ENCODE measurements around the gene NOTCH1. TPM values are rescaled to one million over a fixed set of nuclear protein-coding genes. Genes with fewer than 3 reads are reported as not detected.
"Not testable (repeated sequence)": the region's sequence is repeated elsewhere in the genome, so short reads cannot be mapped to it uniquely, and the experiment has no call there.

The NOTCH1 gene
- total and polyA plus RNA-seq, 12 donors = 0.81 to 31.5 (median 24.0) TPM

DNA sequence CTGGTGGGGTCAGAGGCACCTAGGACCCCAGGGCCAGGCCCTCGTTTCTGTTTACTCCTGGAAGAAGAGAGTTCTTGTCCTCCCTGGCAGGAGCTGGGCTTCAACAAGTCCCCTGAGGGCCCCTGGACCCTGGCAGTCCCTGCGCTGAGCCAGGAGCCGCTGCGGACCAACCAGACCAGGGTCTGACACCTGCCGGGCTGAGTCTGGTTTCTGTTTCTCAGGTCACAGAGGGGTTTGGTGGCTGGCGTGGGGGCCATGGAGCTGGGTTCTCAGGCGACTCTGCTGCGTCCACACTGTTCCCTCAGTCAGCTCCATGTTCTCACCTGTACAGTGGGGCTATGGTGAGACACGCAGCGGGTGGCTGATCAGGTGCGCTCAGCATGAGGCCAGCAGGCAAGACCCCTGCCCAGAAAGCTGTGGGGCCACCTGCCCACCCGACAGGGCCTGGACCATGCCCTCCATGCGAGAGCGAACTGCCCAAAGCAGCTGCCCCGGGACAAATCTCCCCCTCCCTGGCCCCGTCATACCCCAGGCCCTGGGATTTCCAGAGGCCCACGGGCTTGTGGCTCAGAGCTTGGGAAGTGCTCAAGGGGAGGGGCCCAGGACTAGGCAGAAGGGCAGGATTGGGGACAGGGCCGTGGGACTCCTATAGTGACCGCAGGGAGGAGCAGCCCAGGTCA, 17.9 kb upstream of the NOTCH1 start:
- Histone ChIP-seq H3K27ac (peak overlapping the region in 2 of 5 donors; percentile 71 to 79), H3K9me3 (replicated peaks in 1 of 3) (no peaks in the 10 kb centered on the region), H3K4me3 (no peak overlapping the region), H3K27me3 (no peaks in the 10 kb centered on the region), H3K4me1 (replicated peaks in 1 of 2) (peaks cover 12 to 41% of the 10 kb centered on the region in 2 donors), H3K36me3 (replicated peaks in 1 of 2) (no peaks in the 10 kb centered on the region)
- intact Hi-C loops (cut with DNase I) = no loop called here
- no peak for TF ChIP-seq CTCF (IDR thresholded peaks at IDR 0.05)
- no peak for TF ChIP-seq POLR2A (IDR thresholded peaks at IDR 0.05)
- DNase-seq = no peak
- WGBS, 4 donors = 71 to 95% (median 77%) methylated on average over 6 to 19 of the region's 19 CpGs

DNA sequence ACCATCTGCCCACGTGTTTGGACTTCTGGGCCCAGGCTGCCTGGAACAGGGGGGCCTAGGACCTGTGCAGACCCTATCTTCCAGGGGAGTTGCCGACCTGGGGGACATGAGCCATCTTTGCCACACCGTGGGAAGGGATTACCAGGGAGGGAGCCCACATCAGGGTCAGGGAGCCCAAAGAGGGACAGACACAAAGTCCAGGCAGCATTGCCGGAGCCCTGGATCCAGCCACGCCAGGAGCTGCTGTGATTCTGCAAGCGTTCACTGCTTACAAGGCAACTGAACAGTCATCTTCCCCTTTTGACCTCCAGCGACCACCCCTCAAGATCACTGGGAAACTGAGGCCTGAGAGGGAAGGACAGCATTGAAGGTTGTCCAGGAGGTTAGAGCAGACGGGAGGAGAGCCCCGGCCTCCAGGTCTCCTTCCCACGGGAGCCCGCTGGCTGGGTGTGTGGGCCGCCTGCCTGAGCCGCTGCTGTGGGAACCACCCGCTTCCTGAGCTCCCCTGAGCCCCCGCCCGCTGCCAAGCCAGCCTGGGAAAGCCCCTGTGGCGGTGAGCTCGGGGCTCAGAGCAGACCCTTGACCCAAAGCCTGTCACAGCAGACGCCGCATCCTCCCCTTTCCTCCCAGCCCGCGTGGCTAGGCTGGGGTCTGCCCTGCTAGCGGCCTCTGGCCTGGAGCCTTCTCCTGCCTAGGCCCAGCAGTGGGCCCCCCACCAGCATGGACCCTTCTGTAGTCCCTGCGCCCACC, 17.1 kb upstream of the NOTCH1 start:
- intact Hi-C loops (cut with DNase I) = no loop called here
- H3K4me3 ChIP-seq = no peak overlapping the region
- H3K27me3 ChIP-seq = no peaks in the 10 kb centered on the region
- H3K36me3 ChIP-seq (replicated peaks in 1 of 2) = no peaks in the 10 kb centered on the region
- TF ChIP-seq POLR2A (IDR thresholded peaks at IDR 0.05) (no peak), CTCF (IDR thresholded peaks at IDR 0.05) (no peak)
- H3K27ac ChIP-seq = peak overlapping the region in 1 of 5 donors; percentile 79
- no peaks in the 10 kb centered on the region for H3K9me3 ChIP-seq (replicated peaks in 1 of 3)
- 69 to 85% (median 76%) methylated on average over 11 to 24 of the region's 24 CpGs for WGBS, 4 donors
- DNase-seq = no peak
- H3K4me1 ChIP-seq (replicated peaks in 1 of 2) = peaks cover 5 to 32% of the 10 kb centered on the region in 2 donors

- intact Hi-C loops (cut with DNase I) = no loop called here
- DNase-seq = no peak
- no peak for TF ChIP-seq CTCF (IDR thresholded peaks at IDR 0.05)
- no peak for TF ChIP-seq POLR2A (IDR thresholded peaks at IDR 0.05)
- 84 to 96% (median 87%) methylated on average over 8 to 23 of the region's 23 CpGs for WGBS, 4 donors
- Histone ChIP-seq H3K27ac (no peak overlapping the region), H3K27me3 (no peaks in the 10 kb centered on the region), H3K4me1 (replicated peaks in 1 of 2) (peaks cover 0 to 27% of the 10 kb centered on the region in 2 donors), H3K4me3 (no peak overlapping the region), H3K9me3 (replicated peaks in 1 of 3) (no peaks in the 10 kb centered on the region), H3K36me3 (replicated peaks in 1 of 2) (no peaks in the 10 kb centered on the region)
Observed at GRCh38 chr9:136561779-136562178, 15.9 kb upstream of the NOTCH1 start.

GRCh38 chr9:136560586-136560985, 14.7 kb upstream of the NOTCH1 start:
- Histone ChIP-seq H3K27ac (no peak overlapping the region), H3K4me3 (no peak overlapping the region), H3K4me1 (replicated peaks in 1 of 2) (peaks cover 0 to 17% of the 10 kb centered on the region in 2 donors), H3K36me3 (replicated peaks in 1 of 2) (no peaks in the 10 kb centered on the region), H3K27me3 (no peaks in the 10 kb centered on the region), H3K9me3 (replicated peaks in 1 of 3) (no peaks in the 10 kb centered on the region)
- intact Hi-C loops (cut with DNase I) = no loop called here
- 73 to 88% (median 78%) methylated on average over 3 of the region's 3 CpGs for WGBS, 4 donors
- no peak for TF ChIP-seq POLR2A (IDR thresholded peaks at IDR 0.05)
- no peak for TF ChIP-seq CTCF (IDR thresholded peaks at IDR 0.05)
- DNase-seq = no peak

GRCh38 chr9:136559371-136559770, 13.5 kb upstream of the NOTCH1 start:
- H3K27ac ChIP-seq; H3K9me3 ChIP-seq (replicated peaks in 1 of 3); DNase-seq; intact Hi-C loops (cut with DNase I); H3K27me3 ChIP-seq; H3K36me3 ChIP-seq (replicated peaks in 1 of 2); H3K4me1 ChIP-seq (replicated peaks in 1 of 2); H3K4me3 ChIP-seq: not testable (repeated sequence)
- WGBS, 4 donors = 94 to 100% (median 96%) methylated on average over 2 of the region's 2 CpGs

- intact Hi-C loops (cut with DNase I); DNase-seq: not testable (repeated sequence)
- WGBS, 4 donors = 64 to 79% (median 77%) methylated on average over 5 of the region's 5 CpGs
Observed at GRCh38 chr9:136558846-136559245, 13.0 kb upstream of the NOTCH1 start.

More at GRCh38 chr9:136558846-136559245, 13.0 kb upstream of the NOTCH1 start:
- not testable (repeated sequence) for H3K9me3 ChIP-seq (replicated peaks in 1 of 3); H3K27me3 ChIP-seq; H3K4me1 ChIP-seq (replicated peaks in 1 of 2); H3K4me3 ChIP-seq; H3K36me3 ChIP-seq (replicated peaks in 1 of 2)
- peak overlapping the region in 1 of 5 donors; percentile 70 for H3K27ac ChIP-seq

All from adrenal gland (tissue), 12 donors.